ENCODE results near the gene ING4. TPM values are rescaled to one million over a fixed set of nuclear protein-coding genes. Genes with fewer than 3 reads are reported as not detected.
A peak's percentile ranks its signal among the peaks of the same experiment; 100 is the strongest.

Gene ING4
- total and polyA plus RNA-seq, 12 donors, result 17.7 to 32.5 (median 22.6) TPM

DNA sequence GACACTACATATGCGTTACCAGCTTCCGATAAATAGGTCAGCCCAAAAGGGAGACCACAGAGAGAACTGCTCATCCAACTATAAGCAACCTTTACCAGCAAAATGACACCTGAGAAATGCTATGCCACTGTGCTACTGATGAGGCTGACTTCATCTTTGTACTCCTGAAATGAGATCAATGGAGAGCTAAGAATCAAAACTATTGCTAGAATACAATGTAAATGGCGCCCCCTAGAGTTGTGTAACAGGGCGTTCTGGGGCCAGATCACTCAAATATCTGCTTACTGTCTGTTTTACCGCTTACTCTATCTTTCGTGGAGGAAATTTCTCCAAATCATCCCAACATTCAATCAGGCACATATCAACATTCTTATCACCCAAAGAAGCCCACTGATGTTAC is 21.7 kb upstream of the ING4 start:
- Histone ChIP-seq H3K27ac (no peak overlapping the region), H3K4me3 (no peak overlapping the region), H3K4me1 (peaks cover 0 to 47% (median 28%) of the 10 kb centered on the region in 9 donors), H3K9me3 (no peaks in the 10 kb centered on the region), H3K27me3 (no peaks in the 10 kb centered on the region), H3K36me3 (peaks cover 0 to 71% (median 5%) of the 10 kb centered on the region in 9 donors)
- ATAC-seq (no peak), DNase-seq (no peak)
- TF ChIP-seq, protein P1, sequence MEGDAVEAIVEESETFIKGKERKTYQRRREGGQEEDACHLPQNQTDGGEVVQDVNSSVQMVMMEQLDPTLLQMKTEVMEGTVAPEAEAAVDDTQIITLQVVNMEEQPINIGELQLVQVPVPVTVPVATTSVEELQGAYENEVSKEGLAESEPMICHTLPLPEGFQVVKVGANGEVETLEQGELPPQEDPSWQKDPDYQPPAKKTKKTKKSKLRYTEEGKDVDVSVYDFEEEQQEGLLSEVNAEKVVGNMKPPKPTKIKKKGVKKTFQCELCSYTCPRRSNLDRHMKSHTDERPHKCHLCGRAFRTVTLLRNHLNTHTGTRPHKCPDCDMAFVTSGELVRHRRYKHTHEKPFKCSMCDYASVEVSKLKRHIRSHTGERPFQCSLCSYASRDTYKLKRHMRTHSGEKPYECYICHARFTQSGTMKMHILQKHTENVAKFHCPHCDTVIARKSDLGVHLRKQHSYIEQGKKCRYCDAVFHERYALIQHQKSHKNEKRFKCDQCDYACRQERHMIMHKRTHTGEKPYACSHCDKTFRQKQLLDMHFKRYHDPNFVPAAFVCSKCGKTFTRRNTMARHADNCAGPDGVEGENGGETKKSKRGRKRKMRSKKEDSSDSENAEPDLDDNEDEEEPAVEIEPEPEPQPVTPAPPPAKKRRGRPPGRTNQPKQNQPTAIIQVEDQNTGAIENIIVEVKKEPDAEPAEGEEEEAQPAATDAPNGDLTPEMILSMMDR (IDR thresholded peaks at IDR 0.05), result peak in 8 of 9 donors; percentile 21 to 60 (median 46)
- WGBS, 2 donors, result 69 to 70% methylated on average over 6 of the region's 6 CpGs
- intact Hi-C loops (cut with DNase I), result loop anchor here in 7 of 10 donors (5.0 to 10.0 kb wide), 4 partner anchors 38 to 83 kb away; partner anchors contain the start of genes COPS7A (in 1 of the 7) and PTMS (in 1 of the 7)

DNA sequence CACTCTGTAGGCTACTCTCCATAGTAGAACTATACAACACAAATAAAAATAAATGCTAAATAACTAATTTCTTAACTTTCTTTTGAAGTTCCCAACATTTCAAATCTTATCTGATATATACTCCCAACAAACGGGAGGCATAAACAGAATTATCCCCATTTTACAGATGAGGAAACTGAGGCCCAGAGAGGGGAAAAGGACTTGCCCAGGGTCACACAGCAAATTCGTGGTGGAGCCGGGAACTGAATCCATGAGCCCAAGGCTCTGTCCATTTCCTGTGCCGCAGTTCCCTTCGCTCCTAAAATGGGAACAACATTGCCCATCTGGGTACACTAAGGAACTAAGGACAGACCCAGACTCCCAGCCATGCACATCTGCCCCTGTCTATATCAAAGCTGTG is 14.0 kb upstream of the ING4 start:
- WGBS, 2 donors, result 92 to 96% methylated on average over 5 of the region's 5 CpGs
- Histone ChIP-seq H3K9me3 (no peaks in the 10 kb centered on the region), H3K4me3 (no peak overlapping the region), H3K36me3 (peaks cover 0 to 100% (median 64%) of the 10 kb centered on the region in 9 donors), H3K4me1 (no peaks in the 10 kb centered on the region), H3K27me3 (no peaks in the 10 kb centered on the region), H3K27ac (no peak overlapping the region)
- TF ChIP-seq, protein P1 (IDR thresholded peaks at IDR 0.05), result no peak
- ATAC-seq (no peak), DNase-seq (no peak)
- intact Hi-C loops (cut with DNase I), result no loop called here

DNA sequence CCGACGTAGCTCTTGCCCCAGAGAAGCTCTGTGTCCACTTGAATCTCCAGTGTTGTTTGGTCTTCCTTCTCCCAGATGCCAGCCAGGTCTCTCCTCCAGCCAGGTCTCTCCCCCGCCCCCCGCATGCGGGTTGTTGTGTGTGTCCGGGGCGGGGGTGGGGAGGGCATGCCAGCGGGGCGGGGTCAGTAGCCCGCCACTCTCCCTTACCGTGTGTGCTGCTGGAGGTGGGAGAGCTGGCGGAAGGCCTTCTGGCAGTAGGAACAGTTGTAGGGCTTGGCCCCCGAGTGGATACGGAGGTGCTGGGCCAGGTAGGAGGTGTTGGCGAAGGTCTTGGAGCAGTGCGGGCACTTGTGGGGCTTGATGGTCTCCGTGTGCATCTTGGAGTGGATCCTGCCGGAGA is 9.2 kb upstream of the ING4 start:
- H3K9me3 ChIP-seq, result no peaks in the 10 kb centered on the region
- H3K36me3 ChIP-seq, result peaks cover 4 to 100% (median 84%) of the 10 kb centered on the region in 9 donors
- H3K4me3 ChIP-seq, result no peak overlapping the region
- WGBS, 2 donors, result 89 to 90% methylated on average over 18 of the region's 18 CpGs
- H3K27ac ChIP-seq, result no peak overlapping the region
- DNase-seq, result no peak
- peak in 3 of 8 donors; percentile 6 to 58 (median 22) for ATAC-seq
- TF ChIP-seq, protein P1 (IDR thresholded peaks at IDR 0.05), result no peak
- no peaks in the 10 kb centered on the region for H3K4me1 ChIP-seq
- intact Hi-C loops (cut with DNase I), result no loop called here
- H3K27me3 ChIP-seq, result no peaks in the 10 kb centered on the region

DNA sequence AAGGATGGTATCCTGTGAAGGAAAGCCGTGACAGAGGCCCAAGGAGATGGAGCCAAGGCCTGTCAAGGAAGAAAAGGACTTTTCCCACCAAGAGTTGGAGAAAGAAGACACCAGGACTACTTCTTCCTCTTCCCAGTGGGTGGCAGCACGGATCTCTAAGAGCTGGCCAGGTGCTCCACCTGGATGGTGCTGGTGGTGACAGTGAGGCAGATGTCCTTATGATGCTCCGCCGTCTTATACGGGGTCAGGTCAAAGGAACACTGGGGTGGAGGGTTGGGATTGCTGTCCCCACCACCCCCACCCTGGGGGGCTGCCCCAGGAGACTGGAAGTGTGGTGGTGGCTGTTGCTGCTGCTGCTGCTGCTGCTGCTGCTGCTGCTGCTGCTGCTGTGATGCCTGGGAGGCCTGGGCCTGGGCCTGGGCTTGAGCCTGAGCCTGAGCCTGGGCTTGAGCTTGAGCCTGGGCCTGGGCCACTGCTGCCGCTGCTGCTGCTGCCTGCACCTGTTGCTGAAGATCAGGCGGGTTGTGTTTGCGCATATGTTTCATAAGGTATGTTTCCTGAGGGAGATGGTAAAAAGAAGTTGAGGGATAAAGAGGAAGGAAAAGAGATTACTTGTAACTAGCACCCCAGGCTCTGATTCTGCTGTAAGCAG is 4.8 kb upstream of the ING4 start:
- TF ChIP-seq, protein P1 (IDR thresholded peaks at IDR 0.05), result no peak
- intact Hi-C loops (cut with DNase I), result no loop called here
- Histone ChIP-seq H3K36me3 (peaks cover 4 to 70% (median 59%) of the 10 kb centered on the region in 9 donors), H3K9me3 (no peaks in the 10 kb centered on the region), H3K27ac (no peak overlapping the region), H3K27me3 (no peaks in the 10 kb centered on the region), H3K4me3 (no peak overlapping the region), H3K4me1 (peaks cover 0 to 10% (median 0%) of the 10 kb centered on the region in 9 donors)
- WGBS, 2 donors, result 82 to 85% methylated on average over 8 of the region's 8 CpGs
- ATAC-seq (no peak), DNase-seq (no peak)

Data from heart right ventricle (tissue), 16 donors.